Esophagus muscularis mucosa (tissue), 4 donors: Measurements from ENCODE around the gene POC5. TPM values are rescaled to one million over a fixed set of nuclear protein-coding genes. Genes with fewer than 3 reads are reported as not detected.

ENCODE experiments used
- DNase-seq: peaks from one replicate; pipeline ENCODE4 v3.0.0-alpha.2; 2017; ENCODE audit errors: extremely low spot score
- H3K27ac ChIP-seq, 4 donors: fragments of 200-600 bp; sonication (generic); replicated peaks in 1 of 4; 1 replicate in 3 of 4; 2 replicates in 1 of 4; pipeline ENCODE4 v1.5.1; 2016 to 2019; ENCODE audit warnings: mild to moderate bottlenecking in 1 of 4
- H3K27me3 ChIP-seq, 4 donors: fragments of 200-600 bp; sonication (generic); one replicate each; pipeline versions ENCODE4 v1.5.1 to v1.6.0; 2016 to 2019
- H3K36me3 ChIP-seq, 4 donors: fragments of 200-600 bp; sonication (generic); one replicate each; pipeline ENCODE4 v1.5.1; 2016 to 2019
- H3K4me1 ChIP-seq, 4 donors: fragments of 200-600 bp; sonication (generic); one replicate each; pipeline ENCODE4 v1.5.1; 2016 to 2019
- H3K4me3 ChIP-seq, 4 donors: fragments of 200-600 bp; sonication (generic); 1 replicate in 2 of 4; 2 replicates in 2 of 4; pipeline ENCODE4 v1.5.1; 2016 to 2019; ENCODE audit warnings: mild to moderate bottlenecking in 4 of 4, moderate library complexity in 1 of 4
- H3K9me3 ChIP-seq, 4 donors: fragments of 200-600 bp; sonication (generic); 1 replicate in 3 of 4; 2 replicates in 1 of 4; pipeline ENCODE4 v1.5.1; 2016 to 2019
- EP300 ChIP-seq: sonication (generic); formaldehyde crosslinking; IDR thresholded peaks from one replicate; pipeline ENCODE4 v1.6.1; 2017; ENCODE audit warnings: antibody characterized with exemption
- POLR2A ChIP-seq: fragments of 450-650 bp; IDR thresholded peaks from one replicate; pipeline ENCODE4 v1.6.1; 2017; ENCODE audit warnings: antibody characterized with exemption, moderate library complexity, mild to moderate bottlenecking, low read depth
- POLR2AphosphoS5 ChIP-seq, 2 donors: sonication (generic); formaldehyde crosslinking; IDR thresholded peaks; one replicate each; pipeline ENCODE4 v1.6.1; 2017; ENCODE audit warnings: antibody characterized with exemption in 2 of 2
- WGBS: methylation state at CpG from one replicate; pipeline ENCODE4 v1.1.5; 2018; 5-methylcytosine and 5-hydroxymethylcytosine counted together
- intact Hi-C: fragments of 100-400 bp; cut with DNase I; formaldehyde crosslinking; loops from one replicate; pipeline ENCODE4 v1.15.1; 2023
- total RNA-seq, 4 donors: library from RNA; depleted of rRNA; stranded (reverse); fragments of >200 nt; gene quantifications; one replicate each; pipeline versions ENCODE4 v1.1.0 to v1.2.1, GENCODE V29; 2016
- TF ChIP-seq, protein P1 (sequence below), 3 experiments: fragments of 200-600 bp in 2 of 3; fragments of 450-650 bp in 1 of 3; sonication (generic) in 2 of 3; IDR thresholded peaks; one replicate each; pipeline ENCODE4 v1.5.1; 2017 to 2019; ENCODE audit warnings: antibody characterized with exemption in 3 of 3, mild to moderate bottlenecking in 2 of 3, moderate library complexity in 1 of 3

The POC5 gene
- total RNA-seq, 4 donors from 2014 or later, result 6.0 to 13.7 (median 8.0) TPM

DNA sequence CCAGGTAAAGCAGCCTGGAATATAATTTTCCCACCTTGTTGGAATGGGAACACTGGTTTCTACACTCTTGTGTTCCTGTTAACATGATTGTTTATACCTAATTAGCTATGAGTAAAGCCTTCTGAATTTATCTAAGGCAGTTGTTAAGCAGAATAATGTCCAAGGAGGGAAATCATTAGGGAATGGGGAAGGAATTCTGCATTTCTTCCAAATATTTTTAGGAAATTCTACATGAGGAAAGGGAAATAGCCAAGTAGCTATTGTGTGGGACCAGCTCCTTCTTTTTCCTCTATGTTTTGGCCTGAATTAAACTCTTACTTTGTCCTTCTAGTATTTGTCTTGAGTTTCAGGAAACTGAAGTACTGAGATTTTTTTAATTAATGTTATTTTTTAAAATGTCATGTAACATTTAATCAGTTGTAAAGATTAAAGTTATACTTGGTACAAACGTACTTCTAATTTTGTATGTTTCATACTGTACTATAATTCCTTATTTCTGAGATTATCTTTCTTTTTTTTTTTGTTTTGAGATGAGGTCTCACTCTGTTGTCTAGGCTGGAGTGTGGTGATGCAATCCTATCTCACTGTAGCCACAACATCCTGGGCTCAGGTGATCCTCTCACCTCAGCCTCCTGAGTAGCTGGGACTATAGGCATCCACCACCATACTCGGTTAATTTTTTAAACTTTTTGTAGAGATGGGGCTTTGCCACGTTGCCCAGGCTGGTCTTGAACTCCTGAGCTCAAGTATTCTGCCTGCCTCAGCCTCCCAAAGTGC lies 77.5 kb downstream of the POC5 start:
- Histone ChIP-seq H3K36me3 (no peaks in the 10 kb centered on the region), H3K4me3 (no peak overlapping the region), H3K27me3 (no peaks in the 10 kb centered on the region), H3K27ac (no peak overlapping the region), H3K4me1 (no peaks in the 10 kb centered on the region), H3K9me3 (peaks cover 0 to 3% (median 0%) of the 10 kb centered on the region in 4 donors)
- 79% methylated on average over 3 of the region's 3 CpGs for WGBS
- no peak for DNase-seq
- TF ChIP-seq POLR2AphosphoS5 (IDR thresholded peaks at IDR 0.05), result no peak
- TF ChIP-seq, protein P1, sequence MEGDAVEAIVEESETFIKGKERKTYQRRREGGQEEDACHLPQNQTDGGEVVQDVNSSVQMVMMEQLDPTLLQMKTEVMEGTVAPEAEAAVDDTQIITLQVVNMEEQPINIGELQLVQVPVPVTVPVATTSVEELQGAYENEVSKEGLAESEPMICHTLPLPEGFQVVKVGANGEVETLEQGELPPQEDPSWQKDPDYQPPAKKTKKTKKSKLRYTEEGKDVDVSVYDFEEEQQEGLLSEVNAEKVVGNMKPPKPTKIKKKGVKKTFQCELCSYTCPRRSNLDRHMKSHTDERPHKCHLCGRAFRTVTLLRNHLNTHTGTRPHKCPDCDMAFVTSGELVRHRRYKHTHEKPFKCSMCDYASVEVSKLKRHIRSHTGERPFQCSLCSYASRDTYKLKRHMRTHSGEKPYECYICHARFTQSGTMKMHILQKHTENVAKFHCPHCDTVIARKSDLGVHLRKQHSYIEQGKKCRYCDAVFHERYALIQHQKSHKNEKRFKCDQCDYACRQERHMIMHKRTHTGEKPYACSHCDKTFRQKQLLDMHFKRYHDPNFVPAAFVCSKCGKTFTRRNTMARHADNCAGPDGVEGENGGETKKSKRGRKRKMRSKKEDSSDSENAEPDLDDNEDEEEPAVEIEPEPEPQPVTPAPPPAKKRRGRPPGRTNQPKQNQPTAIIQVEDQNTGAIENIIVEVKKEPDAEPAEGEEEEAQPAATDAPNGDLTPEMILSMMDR (IDR thresholded peaks at IDR 0.05), result no peak
- intact Hi-C loops, result no loop called here

DNA sequence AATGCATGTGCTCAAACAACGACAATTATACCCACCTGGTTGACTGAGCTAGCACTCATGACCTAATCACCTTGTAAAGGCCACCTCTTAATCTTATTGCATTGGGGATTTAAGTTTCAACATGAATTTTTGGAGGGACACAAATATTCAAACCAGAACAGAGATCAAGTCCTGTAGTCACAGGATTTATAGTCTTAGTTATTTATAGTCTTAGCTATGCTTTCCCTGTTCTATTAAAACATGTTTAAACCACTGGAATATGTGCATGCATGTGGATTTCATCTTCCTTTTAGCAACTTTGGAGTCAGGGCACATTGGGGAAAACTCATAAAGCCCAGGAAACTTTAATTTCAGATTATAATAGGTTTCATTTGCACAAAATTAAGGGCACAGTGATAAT lies 79.3 kb downstream of the POC5 start:
- intact Hi-C loops, result no loop called here
- WGBS, result 88% methylated on average over 1 of the region's 1 CpG

DNA sequence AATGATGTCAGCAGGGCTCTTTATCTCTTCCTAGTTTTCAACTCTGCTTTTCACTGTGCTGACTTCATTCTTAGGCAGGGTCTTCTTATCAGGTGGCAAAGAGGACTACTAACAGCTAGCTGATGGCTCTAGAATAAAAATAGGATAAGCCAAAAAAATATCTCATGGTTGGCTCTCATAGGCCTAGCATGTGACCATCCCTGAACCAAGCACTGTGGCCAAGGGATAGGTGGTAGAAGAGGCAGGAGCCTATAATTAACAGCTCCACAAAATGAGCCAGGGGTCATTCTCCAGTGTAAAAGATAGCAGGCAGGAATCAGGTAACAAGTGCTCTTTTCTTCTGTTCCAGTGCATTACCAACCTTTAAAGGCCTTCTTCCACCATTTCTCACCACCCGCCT lies 84.9 kb downstream of the POC5 start:
- H3K27ac ChIP-seq, result no peak overlapping the region
- no peaks in the 10 kb centered on the region for H3K4me1 ChIP-seq
- no peaks in the 10 kb centered on the region for H3K9me3 ChIP-seq
- no peaks in the 10 kb centered on the region for H3K27me3 ChIP-seq
- intact Hi-C loops, result no loop called here
- WGBS, result 96% methylated on average over 1 of the region's 1 CpG
- TF ChIP-seq POLR2A (no peak), POLR2AphosphoS5 (IDR thresholded peaks at IDR 0.05) (no peak), EP300 (no peak)
- TF ChIP-seq, protein P1 (IDR thresholded peaks at IDR 0.05), result no peak
- H3K36me3 ChIP-seq, result no peaks in the 10 kb centered on the region
- DNase-seq, result peak; percentile 21
- no peak overlapping the region for H3K4me3 ChIP-seq

More for the DNA sequence above, 79.3 kb downstream of the POC5 start:
- H3K27me3 ChIP-seq, result no peaks in the 10 kb centered on the region
- H3K27ac ChIP-seq, result no peak overlapping the region
- no peak for DNase-seq
- peaks cover 0 to 3% (median 0%) of the 10 kb centered on the region in 4 donors for H3K9me3 ChIP-seq
- H3K4me3 ChIP-seq, result no peak overlapping the region
- no peaks in the 10 kb centered on the region for H3K4me1 ChIP-seq
- no peak for TF ChIP-seq EP300
- no peak for TF ChIP-seq POLR2A
- TF ChIP-seq POLR2AphosphoS5 (IDR thresholded peaks at IDR 0.05), result no peak
- TF ChIP-seq, protein P1 (IDR thresholded peaks at IDR 0.05), result no peak
- no peaks in the 10 kb centered on the region for H3K36me3 ChIP-seq

DNA sequence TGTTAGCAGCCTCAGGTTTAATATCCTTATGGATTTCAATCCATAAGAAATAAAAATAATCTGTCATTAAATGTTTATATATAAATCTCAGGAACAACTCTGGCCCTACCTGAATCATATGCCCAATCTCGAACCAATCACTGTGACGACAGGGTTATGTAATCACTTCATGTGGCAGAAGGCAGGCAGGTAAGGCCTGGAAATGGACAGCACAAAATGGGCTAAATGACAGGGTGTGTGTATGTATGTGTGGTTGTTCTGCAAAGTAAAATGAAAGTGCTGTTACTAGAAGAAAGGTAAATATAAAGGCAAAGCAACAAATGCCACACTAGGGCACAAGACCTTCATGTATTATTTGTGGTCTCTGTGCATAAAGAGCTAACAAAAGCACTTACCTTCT lies 86.4 kb downstream of the POC5 start:
- no peak for DNase-seq
- WGBS, result 100% methylated on average over 2 of the region's 2 CpGs

DNA sequence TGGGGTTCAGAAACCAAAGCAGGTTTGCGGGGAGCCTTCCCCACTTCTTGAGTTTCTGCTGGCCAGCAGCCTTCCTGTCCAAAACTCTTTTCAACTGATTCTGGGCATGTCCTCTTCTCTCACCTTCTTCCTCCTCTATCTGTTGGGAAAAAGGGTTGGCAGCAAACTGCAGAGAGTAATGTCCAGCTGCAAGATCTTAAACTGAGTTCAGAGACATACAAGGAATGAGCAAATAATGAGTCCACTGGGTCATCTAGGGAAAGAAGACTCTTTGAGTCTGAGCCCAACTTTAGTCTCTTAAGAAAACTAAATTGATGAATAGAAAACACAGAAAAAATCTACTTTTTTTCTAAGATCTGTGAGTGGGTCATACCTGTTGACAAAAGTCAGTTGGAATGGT lies 89.4 kb downstream of the POC5 start:
- Histone ChIP-seq H3K4me1 (no peaks in the 10 kb centered on the region), H3K36me3 (no peaks in the 10 kb centered on the region), H3K9me3 (no peaks in the 10 kb centered on the region), H3K27ac (no peak overlapping the region), H3K27me3 (no peaks in the 10 kb centered on the region), H3K4me3 (no peak overlapping the region)
- intact Hi-C loops, result no loop called here
- DNase-seq, result no peak
- 80% methylated on average over 1 of the region's 1 CpG for WGBS
- TF ChIP-seq POLR2AphosphoS5 (IDR thresholded peaks at IDR 0.05), result no peak
- no peak for TF ChIP-seq POLR2A
- TF ChIP-seq, protein P1 (IDR thresholded peaks at IDR 0.05), result no peak
- no peak for TF ChIP-seq EP300

More for the DNA sequence above, 86.4 kb downstream of the POC5 start:
- Histone ChIP-seq H3K27me3 (no peaks in the 10 kb centered on the region), H3K36me3 (no peaks in the 10 kb centered on the region), H3K9me3 (no peaks in the 10 kb centered on the region), H3K4me1 (no peaks in the 10 kb centered on the region), H3K27ac (no peak overlapping the region), H3K4me3 (no peak overlapping the region)
- no peak for TF ChIP-seq POLR2AphosphoS5 (IDR thresholded peaks at IDR 0.05)
- intact Hi-C loops, result no loop called here
